HG02798 (cell line): Measurements from ENCODE around the gene PLA2G3.
"Not testable (repeated sequence)": the region's sequence is repeated elsewhere in the genome, so short reads cannot be mapped to it uniquely, and the experiment has no call there.

ENCODE experiments used
- ATAC-seq: cut with Tn5 transposase; IDR thresholded peaks from one replicate; pipeline ENCODE4 v1.9.1; 2021; ENCODE audit warnings: mild to moderate bottlenecking; ENCODE audit not compliant: unreplicated experiment, poor library complexity

PLA2G3 gene

GRCh38 chr22:31125521-31126117, 14.7 kb downstream of the PLA2G3 start:
- ATAC-seq: no peak

GRCh38 chr22:31124811-31125465, 15.4 kb downstream of the PLA2G3 start:
- no peak for ATAC-seq

GRCh38 chr22:31124290-31124689, 16.0 kb downstream of the PLA2G3 start:
- ATAC-seq: no peak

DNA sequence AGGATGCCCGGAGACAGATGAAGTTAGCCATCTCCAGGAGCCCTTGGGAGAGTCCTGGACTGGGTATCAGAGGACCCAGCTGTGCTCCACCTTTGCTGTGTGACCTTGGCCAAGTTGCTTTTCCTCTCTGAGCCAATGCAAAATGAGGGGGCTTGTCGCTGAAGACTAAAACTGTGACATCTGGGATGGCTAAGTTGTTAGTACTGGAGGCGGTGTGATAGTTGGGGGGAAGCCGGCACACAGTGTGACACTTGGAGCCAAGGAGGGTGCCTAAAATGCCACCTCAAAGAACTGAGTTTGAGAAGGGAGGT, 17.1 kb downstream of the PLA2G3 start:
- ATAC-seq: no peak

DNA sequence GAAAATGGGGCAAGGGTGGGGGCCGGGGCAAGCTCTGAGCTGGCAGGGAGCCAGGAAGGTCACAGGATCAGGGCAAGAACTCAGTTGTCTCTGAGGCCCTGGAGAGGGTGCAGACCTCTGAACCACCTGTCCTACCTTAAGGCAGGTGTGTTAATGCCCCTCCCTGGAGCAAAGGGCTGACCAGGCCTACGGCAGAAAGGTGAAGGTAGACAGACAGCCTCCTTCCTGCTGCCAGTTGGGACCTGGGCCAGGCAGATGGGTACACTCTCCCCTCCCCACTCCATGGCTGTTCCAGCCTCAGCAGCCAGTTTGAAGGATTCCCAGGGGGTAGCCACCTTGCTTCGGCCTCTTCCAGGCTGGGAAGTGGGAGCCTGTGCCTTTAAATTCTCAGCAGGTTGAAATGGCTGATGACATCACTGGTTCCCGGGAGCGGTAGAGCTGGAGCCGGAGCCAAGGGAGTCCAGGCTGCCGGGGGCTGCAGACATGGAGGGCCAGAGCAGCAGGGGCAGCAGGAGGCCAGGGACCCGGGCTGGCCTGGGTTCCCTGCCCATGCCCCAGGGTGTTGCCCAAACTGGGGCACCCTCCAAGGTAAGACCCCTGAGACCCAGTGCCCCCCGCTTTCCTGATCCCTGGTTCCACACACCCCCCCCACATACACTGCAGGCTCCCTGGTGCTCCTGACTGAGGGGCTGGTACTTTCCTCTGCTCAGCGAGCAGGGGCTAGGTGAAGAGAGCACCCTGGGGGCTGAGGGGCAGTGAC, 17.6 kb downstream of the PLA2G3 start, which contains the start of gene INPP5J:
Gene INPP5J, plus strand, starts transcription at position 435 of the 760 bp plus-strand sequence. Its CDS starts 49 bp downstream, at position 484.
- no peak for ATAC-seq

- no peak for ATAC-seq
These were observed 18.1 kb downstream of the PLA2G3 start for GRCh38 chr22:31122196-31122531.

DNA sequence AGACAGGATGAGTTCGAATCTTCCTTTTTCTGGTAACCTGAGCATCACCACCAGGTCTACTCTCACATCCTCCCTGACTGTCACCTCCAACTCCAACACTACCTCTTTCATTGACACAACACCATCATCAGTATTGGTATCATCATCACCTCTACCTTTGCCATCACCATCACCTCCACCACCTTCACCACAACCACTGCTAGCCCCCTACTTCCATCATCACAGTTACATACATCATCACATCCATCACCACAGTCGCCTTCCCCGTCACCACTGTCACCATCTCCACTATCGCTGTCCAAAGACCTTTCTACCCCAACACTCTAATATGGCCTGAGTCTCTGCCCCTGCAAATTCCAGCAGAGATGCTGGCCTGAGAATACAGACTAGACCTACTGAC, 18.9 kb downstream of the PLA2G3 start:
- no peak for ATAC-seq

DNA sequence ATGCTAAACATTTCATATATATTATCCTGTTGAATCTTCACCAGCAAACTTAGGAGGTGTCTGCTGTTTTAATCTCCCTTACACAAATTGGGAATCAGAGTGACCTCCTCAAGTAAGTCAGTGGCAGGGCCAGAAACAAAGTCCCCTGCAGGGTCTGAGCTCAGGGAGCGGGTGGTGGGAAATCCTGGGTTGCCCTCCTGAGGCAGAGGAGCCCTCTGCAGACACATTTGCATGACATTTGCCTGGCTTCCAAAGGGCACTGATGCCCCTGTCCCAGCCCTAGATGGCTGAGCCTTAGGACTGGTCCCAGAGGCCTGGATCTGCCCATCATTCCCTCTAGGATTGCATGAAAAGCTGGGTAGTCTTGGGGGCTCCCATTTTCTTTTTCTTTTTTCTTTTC, 19.7 kb downstream of the PLA2G3 start:
- no peak for ATAC-seq

- ATAC-seq: no peak
These were observed 20.1 kb downstream of the PLA2G3 start for GRCh38 chr22:31120230-31120629.

DNA sequence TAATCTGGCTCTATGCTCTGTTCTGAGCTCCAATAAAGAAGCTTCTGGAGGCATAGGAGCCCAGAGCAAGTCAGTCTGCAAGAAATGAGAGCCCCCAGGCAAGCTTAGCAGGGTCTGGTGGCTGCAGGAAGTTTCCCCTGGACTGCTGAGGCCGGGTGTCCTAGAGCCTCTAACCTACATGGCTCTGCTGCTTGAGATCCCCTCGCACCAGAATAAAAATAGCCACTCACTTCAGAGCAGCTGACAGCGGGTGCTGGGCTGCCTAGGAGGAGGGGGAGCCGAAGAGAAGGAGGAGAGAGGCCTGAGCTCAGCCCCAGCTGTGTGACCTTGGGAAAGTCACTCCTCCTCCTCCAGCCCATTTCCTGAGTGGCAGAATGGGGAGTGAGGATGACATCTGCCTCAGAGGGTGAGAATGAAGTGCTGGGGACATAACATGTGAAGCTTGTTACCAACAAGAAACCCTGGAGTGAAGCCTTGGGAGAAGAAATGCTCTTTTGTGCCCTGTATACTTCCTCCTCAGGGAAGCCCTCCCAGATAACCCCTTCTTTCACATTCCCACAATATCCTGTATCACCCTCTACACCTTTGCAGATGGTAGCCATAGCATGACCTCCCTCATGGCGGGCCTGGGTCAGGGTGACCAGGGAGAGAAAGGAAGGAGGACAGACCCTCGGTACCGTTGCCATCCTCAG, 21.1 kb downstream of the PLA2G3 start:
- no peak for ATAC-seq

DNA sequence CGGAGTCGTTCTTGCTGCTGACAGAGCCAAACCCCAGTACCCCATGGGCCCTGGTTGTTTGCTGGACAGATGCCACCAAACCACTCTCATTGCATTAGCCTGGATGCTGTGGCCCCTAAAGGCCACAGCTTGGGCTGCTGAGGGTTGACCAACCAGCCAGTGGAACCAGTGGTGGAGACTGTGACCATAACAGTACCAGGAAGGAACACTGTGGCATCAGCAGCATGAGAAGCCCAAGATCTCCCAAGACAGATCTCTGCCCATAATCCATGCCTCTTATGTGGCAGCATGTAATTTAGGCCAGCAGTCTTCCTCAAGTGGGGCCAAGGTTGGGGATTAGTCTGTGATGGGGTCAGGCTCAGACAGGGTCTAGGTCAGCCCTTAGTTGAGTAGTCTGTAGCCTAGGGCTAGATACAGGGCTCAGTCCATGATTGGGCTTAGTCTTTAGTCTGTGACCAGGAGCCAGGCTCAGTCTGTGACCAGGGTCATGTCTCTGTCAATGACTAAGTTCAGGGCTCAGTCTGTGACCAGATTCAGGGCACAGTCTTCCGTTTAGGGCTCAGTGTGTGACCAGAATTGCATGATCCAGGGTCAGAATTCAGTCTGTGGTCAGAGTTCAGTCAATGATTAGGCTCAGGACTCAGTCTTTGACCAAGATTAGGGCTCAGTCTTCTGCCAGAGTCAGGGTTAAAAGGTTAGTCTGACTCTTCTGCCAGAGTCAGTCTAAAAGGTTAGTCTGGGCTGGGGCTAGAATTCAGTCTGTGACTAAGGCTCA, 22.1 kb downstream of the PLA2G3 start:
- no peak for ATAC-seq

- not testable (repeated sequence) for ATAC-seq
These were observed 27.7 kb downstream of the PLA2G3 start for GRCh38 chr22:31112547-31113091.

DNA sequence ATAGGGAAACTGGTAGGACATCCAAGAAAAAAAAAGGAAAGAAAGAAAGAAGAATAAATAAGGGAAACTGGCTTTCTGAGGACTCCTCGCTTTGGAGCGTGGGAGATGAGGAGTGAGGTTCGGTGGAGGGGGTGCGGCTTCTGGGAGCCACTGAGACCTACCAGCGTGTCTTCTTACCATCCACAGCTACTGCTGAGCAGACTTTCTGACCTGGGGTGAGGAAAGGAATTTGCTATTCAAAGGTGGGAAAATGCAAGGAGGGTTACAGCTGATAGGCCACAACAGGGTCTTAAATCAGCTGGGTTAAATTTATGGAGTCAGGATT, 32.5 kb downstream of the PLA2G3 start:
- ATAC-seq: peak; percentile 16

DNA sequence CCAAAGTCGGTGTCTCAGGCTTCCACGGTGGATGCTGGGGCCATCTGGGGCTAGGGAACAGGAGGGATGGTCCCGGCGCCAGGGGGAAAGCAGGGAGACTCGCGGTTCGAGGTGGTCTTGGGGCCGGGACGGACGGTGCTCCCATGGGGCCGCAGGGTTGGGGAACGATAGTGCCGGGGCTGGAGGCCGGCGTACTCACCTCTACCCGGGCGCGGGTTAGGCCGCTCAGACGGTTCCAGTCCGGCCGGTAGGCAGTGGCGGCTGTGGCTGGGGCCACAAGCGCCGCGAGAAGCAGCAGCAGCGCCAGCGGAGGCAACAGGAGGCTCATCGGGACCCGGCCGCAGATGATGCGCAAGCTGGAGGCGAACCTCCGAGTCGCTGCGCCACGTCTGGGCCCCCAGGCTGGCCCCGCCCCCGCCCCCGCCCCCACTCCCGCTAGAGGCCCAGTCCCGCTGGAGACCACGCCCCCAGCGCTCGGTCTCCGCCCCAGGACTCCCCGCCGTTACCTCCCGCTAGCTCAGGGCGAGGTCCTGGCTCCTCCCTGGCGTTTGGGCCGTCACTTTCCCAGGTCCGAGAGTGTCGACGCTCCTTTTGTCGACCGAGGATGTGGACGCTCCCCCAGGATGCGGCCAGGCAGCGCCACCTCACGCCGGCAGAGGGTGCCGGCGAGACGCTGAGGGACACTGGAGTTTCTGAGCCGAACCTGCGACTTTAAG, 33.0 kb downstream of the PLA2G3 start, which contains the start of gene SELENOM:
Gene SELENOM, minus strand, starts transcription at position 391 of the 716 bp plus-strand sequence. Its CDS starts 63 bp downstream, at position 328.
- peak; percentile 95 for ATAC-seq

- no peak for ATAC-seq
These were observed 33.6 kb downstream of the PLA2G3 start for GRCh38 chr22:31106731-31107177.

DNA sequence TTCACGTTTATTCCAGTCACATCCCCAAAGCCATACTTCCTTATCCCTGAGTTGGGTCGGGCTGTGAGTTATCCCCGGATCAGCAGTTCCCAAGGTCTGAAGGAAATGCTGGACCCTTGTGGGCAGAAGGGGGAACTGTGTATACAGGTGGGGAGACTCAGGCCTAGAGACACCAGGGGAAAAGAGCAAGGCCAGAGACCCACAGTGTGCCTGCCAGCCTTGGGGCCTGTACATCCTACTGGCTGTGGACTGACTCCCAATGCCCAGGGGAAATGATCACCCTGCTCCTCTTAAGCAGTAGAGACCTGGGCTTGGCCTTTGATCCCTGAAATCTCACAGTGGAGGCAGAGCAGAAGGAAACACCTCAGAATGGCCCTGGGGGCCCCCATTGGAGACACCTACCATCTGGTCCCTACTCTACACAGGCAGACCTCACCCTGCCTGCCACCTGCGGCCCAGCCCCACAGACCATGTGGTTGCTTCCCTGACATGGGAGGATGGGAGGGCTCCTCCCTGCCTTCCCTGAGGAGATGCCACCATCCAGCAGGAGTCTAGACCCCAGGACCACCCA, 34.2 kb downstream of the PLA2G3 start:
- ATAC-seq: no peak

GRCh38 chr22:31105282-31105929, 34.9 kb downstream of the PLA2G3 start:
- ATAC-seq: no peak

DNA sequence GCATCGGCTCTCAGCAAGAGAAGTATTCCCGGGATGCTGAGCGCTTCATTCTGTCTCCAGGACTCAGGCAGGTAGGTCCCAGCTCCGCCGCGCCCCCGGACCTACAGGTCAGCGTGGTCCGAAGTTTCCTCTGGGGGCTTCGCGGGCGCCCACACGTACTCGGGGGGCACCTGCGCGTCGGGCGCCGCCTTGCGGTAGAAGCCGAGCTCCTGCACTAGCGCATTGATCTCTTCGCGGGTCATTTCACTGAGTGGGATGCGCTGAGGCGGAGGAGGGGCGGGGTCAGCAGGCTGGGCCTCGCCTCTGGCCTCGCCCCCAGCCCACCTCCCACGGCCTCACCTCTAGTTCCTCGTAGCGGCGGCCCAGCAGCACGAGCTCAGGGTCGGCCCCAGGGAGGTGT, 35.4 kb downstream of the PLA2G3 start:
- ATAC-seq: no peak
